ENCODE results near the gene SCYL2.
"Not testable (repeated sequence)": the region's sequence is repeated elsewhere in the genome, so short reads cannot be mapped to it uniquely, and the experiment has no call there.

The SCYL2 gene

DNA sequence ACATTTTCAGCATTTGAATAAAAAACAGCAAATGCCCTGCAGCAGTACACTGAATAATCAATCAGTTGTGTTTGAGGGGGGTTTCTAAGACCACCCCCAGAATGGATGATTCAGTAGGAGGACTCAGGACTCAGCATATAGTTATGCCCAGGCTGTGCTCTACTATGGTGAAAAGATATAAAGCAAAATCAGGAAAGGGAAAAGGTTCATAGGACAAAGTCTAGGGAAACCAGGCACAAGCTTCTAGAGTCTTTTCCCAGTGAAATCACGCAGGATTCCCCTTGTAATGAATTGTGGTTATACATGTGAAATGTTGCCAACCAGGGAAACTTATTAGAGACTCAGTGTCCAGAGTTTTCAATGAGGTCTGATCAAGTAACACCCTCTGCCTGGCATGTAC, 64.9 kb downstream of the SCYL2 start:
- no peak for DNase-seq

DNA sequence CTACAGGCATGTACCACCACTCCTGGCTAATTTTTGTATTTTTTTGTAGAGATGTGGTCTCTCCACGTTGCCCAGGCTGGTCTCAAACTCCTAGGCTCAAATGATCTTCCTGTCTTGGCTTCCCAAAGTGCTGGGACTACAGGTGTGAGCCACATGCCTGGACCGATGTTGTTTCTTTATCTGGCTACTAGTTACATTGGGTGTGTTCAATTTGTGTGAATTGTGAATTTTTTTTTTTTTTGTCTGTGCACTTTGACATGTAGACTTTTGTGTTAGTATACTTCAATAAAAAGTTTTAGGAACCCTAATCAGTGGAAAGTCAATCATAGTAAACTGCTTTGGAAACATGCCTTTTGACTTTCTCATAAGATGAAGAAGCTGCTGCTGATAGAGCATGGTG, 65.9 kb downstream of the SCYL2 start:
- no peak for DNase-seq

DNA sequence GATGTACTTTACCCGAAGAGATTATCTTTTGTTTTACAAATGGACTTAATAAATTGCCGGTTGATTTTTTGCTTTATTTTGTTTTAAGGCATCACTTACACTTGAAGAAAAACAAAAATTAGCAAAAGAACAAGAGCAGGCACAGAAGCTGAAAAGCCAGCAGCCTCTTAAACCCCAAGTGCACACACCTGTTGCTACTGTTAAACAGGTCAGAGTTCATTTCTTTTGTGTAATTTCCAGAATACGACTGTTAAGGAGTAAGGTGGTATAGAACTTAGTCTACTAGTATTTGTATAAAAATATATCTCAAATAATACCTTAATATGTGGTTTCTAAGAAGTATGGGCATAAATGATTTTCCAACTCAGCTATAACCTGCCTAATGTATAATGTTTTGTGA, 70.3 kb downstream of the SCYL2 start:
- DNase-seq = no peak

- DNase-seq = peak; percentile 19
These were observed 70.8 kb downstream of the SCYL2 start for GRCh38 chr12:100337727-100338126.

- DNase-seq = no peak
These were observed 72.1 kb downstream of the SCYL2 start for GRCh38 chr12:100339071-100339470.

- not testable (repeated sequence) for DNase-seq
These were observed 75.9 kb downstream of the SCYL2 start for GRCh38 chr12:100342897-100343296.

GRCh38 chr12:100344351-100344750, 77.4 kb downstream of the SCYL2 start:
- DNase-seq = not testable (repeated sequence)

GRCh38 chr12:100345020-100345767, 78.2 kb downstream of the SCYL2 start:
- no peak for DNase-seq

GRCh38 chr12:100346660-100347059, 79.7 kb downstream of the SCYL2 start:
- DNase-seq = peak; percentile 85

DNA sequence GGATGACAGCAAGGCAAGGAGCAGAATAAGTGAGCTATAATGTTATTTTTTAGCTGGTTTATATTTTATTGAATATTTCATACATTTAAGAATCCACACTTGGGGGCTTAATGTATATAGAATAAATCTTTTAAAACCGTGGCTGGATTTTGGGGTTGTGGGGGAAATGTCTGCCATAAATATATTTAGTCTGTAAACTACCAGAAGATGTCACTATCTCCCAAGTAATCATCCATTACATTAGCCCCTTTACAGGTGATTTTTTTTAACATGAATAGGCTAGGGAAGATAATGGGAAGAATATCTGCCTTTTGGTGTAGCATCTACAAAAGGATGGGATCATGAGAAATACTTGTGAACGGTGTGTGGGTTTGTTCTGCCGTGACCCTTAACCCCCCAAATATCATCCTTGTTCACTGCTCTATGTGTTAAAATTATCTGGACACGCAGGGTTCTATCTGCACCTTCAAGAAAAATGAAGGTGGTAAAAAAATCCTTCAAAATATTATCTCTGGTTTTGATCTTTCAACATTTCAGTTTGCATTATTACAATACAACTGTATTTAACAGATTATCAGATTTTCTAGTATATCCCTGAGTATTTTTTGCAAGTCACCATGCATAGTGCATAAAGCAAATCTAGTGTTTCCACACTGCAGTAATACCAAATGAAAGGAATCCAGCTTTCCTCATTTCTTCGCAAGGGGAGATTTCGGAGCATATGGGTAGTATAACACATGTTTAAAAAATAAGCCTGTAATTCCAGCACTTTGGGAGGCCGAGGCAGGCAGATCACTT, 81.9 kb downstream of the SCYL2 start:
- DNase-seq = peak; percentile 20

GRCh38 chr12:100356644-100357223, 89.8 kb downstream of the SCYL2 start, which contains the start of gene SLC17A8:
Gene SLC17A8 (plus strand): TSS chr12:100357074. CDS start chr12:100357392, 318 bp downstream.
- no peak for DNase-seq

- DNase-seq = no peak
These were observed 92.3 kb downstream of the SCYL2 start for GRCh38 chr12:100359248-100359647.

DNA sequence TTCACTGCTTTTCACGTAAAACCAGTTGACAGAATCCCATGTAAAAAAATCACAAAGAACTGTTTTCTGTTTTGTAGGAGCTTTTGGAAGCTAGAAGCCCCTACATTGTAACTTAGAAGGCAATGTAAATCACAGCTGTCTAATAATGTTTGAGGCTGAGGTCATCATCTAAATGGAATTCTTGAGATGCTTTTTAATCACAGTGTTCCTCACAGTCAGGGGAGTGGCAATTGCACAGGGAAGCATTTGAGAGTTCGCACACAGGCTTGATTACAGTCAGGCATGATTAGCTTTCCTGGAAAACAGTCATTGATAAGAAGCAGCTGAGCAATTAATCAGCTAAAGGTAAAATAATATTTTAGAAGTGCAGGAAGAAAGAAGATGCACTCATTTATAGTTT, 92.8 kb downstream of the SCYL2 start:
- no peak for DNase-seq

DNA sequence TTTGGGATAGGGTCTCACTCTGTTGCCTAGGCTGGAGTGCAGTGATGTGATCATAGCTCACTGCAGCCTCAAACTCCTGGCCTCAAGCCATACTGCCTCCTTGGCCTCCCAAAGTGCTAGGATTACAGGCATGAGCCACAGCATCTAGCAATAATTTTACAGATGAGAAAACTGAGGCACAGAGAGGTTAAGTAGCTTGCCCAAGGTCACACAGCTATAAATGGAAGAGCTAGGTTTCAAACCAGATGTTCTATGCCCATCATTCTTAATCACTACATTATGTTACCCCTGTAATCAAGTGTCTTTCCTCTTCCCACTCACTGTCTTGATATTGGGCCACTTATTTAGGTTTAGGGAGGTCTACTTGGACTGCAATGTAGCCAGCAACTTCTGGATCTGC, 93.5 kb downstream of the SCYL2 start:
- no peak for DNase-seq

DNA sequence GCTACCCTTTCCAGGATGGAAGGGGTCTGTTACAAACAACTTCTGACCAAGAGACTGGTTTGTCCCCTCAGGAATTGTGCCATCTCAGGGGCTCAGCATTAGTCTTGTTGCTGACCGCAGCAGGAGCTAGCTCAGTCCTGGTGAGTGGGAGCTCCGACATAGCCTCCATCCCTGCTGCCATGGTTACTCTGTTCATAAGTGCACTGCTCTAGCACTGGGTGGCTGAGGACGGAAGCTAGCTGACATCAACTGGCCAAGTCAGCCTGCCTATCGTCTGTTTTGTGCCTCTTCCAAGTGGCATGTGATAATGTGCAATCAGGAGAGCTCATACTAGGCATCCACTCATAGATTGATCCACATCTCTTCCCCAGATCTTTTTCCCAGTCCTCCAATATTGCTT, 97.3 kb downstream of the SCYL2 start:
- no peak for DNase-seq

DNA sequence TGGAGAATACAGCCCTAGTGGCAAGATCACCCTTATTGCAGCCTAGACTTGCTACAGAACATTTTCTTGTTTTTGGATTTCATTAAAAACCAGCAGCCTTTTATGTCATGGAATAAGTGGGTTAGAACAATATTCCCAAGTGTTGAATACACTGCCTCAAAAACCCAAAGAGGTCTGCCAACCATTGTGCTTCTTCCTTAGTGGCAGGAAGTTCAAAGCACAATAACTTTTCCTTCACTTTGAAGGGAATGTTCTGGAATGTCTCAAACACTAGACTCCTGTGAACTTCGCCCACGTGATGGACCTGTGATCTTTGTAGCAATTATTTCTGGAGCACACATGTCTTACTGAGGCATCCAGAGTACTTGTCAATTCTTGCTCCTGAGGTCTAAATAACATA, 98.4 kb downstream of the SCYL2 start:
- no peak for DNase-seq

- no peak for DNase-seq
These were observed 101.1 kb downstream of the SCYL2 start for GRCh38 chr12:100368066-100368465.

- no peak for DNase-seq
These were observed 104.2 kb downstream of the SCYL2 start for GRCh38 chr12:100371146-100371545.

GRCh38 chr12:100372853-100373640, 106.1 kb downstream of the SCYL2 start:
- no peak for DNase-seq

DNA sequence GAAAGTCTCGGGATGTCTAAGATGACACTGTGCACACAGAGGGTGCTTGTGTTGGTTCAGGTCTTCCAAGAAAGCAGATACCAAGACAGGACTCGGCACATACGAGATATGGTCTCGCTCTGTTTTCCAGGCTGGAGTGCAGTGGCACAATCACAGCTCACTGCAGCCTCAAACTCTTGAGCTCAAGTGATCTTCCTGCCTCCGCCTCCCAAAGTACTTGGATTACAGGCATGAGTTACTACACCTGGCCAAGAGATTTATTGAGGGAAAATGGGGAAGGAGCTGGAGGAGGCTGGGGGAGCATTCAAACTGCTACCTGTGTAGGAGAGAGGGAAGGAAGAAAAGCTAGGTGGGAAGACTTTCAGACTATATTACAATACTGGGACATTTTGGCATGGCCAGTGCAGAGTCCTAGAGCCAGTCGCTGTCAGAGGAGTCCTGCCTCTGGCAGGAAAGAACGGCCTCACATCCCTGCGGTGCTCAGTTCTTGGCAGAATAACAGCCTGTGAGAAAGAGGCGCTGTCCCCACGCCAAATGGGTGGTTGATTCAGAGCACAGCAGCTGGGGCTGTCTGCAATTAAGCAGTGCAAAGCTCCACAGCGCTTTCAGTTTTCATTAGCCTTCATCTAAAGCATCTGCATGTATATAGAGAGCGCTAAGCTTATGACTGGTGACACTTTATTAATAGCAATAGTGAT, 108.2 kb downstream of the SCYL2 start:
- DNase-seq = peak; percentile 36

DNA sequence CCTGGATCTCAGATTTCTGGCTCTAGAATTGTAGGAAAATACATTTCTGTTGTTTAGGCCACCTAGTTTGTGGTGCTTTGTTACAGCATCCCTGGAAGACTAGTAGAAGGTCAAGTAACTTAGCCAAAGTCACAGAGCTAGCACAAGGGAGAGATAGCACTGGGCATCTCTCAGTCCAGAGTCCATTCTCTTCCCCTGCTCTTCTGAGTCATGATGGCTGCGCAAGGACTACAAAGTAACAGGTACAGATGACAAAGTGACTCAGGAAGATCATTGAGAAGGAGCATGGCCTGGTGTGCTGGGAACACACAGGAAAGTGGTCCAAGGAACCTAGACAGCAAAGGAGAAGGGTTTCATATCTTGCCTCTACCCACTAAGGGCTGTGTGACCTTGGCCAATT, 109.2 kb downstream of the SCYL2 start:
- DNase-seq = no peak

DNA sequence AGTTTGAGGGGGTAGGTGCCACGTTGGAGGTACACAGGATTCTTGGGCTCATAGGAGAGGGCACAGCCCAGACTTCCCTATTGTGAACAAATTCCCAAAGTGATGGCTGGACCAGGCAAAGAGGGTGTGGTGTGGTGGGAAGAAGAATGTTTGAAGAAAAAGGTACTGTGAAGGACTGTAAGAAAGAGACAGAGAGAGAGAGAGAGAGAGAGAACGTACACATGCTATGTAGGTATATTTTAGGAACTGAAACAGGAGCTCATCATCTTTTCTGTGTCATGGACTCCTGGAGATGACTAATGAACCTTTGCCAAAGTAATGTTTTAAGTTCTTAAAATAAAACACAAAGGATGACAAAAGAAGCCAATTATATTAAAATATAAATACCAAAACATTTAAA, 114.4 kb downstream of the SCYL2 start:
- DNase-seq = no peak
